22Rv1 (cell line): ENCODE data around the gene KIAA1217.

Experiments used
- ZFX ChIP-seq: fragments of 450-650 bp; IDR thresholded peaks from 2 replicates; pipeline ENCODE4 v1.6.1; 2017; ENCODE audit warnings: antibody characterized with exemption, borderline replicate concordance
- TF ChIP-seq, protein P1 (sequence below): fragments of 450-650 bp; IDR thresholded peaks from 2 replicates; pipeline ENCODE4 v1.5.1; 2017; ENCODE audit warnings: mild to moderate bottlenecking

GRCh38 chr10:24479806-24480205 is 270.9 kb downstream of the KIAA1217 start:
- no peak for TF ChIP-seq ZFX
- TF ChIP-seq, protein P1, sequence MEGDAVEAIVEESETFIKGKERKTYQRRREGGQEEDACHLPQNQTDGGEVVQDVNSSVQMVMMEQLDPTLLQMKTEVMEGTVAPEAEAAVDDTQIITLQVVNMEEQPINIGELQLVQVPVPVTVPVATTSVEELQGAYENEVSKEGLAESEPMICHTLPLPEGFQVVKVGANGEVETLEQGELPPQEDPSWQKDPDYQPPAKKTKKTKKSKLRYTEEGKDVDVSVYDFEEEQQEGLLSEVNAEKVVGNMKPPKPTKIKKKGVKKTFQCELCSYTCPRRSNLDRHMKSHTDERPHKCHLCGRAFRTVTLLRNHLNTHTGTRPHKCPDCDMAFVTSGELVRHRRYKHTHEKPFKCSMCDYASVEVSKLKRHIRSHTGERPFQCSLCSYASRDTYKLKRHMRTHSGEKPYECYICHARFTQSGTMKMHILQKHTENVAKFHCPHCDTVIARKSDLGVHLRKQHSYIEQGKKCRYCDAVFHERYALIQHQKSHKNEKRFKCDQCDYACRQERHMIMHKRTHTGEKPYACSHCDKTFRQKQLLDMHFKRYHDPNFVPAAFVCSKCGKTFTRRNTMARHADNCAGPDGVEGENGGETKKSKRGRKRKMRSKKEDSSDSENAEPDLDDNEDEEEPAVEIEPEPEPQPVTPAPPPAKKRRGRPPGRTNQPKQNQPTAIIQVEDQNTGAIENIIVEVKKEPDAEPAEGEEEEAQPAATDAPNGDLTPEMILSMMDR: no peak
